ENCODE results near the gene SLC50A1. TPM values are rescaled to one million over a fixed set of nuclear protein-coding genes. Genes with fewer than 3 reads are reported as not detected.

The SLC50A1 gene
- total RNA-seq, 4 donors from 2014 or later = 5.7 to 33.9 (median 14.9) TPM

- Histone ChIP-seq H3K27ac (peak overlapping the region; percentile 84 to 99 (median 88)), H3K9me3 (no peaks in the 10 kb centered on the region), H3K4me1 (peaks cover 0 to 85% (median 22%) of the 10 kb centered on the region in 4 donors), H3K4me3 (peak overlapping the region; percentile 62 to 74 (median 64)), H3K27me3 (no peaks in the 10 kb centered on the region), H3K36me3 (peaks cover 0 to 30% (median 0%) of the 10 kb centered on the region in 3 donors)
- TF ChIP-seq CTCF (IDR thresholded peaks at IDR 0.05) = no peak
- TF ChIP-seq EP300 (IDR thresholded peaks at IDR 0.05) = peak in 1 of 2 donors; percentile 27
- no peak for TF ChIP-seq POLR2A (IDR thresholded peaks at IDR 0.05)
- WGBS, 2 donors = 11 to 18% methylated on average over 14 of the region's 14 CpGs
- DNase-seq (ENCODE audit: low spot score in 2 of 2) = no peak
Observed at GRCh38 chr1:155128755-155129473, 6.7 kb upstream of the SLC50A1 start.

GRCh38 chr1:155130272-155131006 lies 5.2 kb upstream of the SLC50A1 start:
- Histone ChIP-seq H3K27ac (peak overlapping the region; percentile 84 to 99 (median 88)), H3K36me3 (peaks cover 0 to 37% (median 0%) of the 10 kb centered on the region in 3 donors), H3K9me3 (no peaks in the 10 kb centered on the region), H3K27me3 (no peaks in the 10 kb centered on the region), H3K4me3 (peak overlapping the region; percentile 62 to 74 (median 64)), H3K4me1 (peaks cover 4 to 93% (median 32%) of the 10 kb centered on the region in 4 donors)
- WGBS, 2 donors = 19 to 20% methylated on average over 6 of the region's 6 CpGs
- TF ChIP-seq EP300 (IDR thresholded peaks at IDR 0.05) (no peak), POLR2A (IDR thresholded peaks at IDR 0.05) (no peak), CTCF (IDR thresholded peaks at IDR 0.05) (no peak)
- DNase-seq (ENCODE audit: low spot score in 2 of 2) = no peak

- TF ChIP-seq EP300 (IDR thresholded peaks at IDR 0.05) (no peak), CTCF (IDR thresholded peaks at IDR 0.05) (no peak), POLR2A (IDR thresholded peaks at IDR 0.05) (no peak)
- DNase-seq (ENCODE audit: low spot score in 2 of 2) = no peak
- H3K27me3 ChIP-seq = no peaks in the 10 kb centered on the region
- 80 to 87% methylated on average over 6 to 8 of the region's 8 CpGs for WGBS, 2 donors
- H3K36me3 ChIP-seq = peaks cover 0 to 37% (median 0%) of the 10 kb centered on the region in 3 donors
- H3K4me1 ChIP-seq = peaks cover 4 to 86% (median 25%) of the 10 kb centered on the region in 4 donors
- H3K4me3 ChIP-seq = no peak overlapping the region
- peak overlapping the region in 3 of 4 donors; percentile 86 to 99 (median 90) for H3K27ac ChIP-seq
- H3K9me3 ChIP-seq = no peaks in the 10 kb centered on the region
Observed at GRCh38 chr1:155131285-155131684, 4.4 kb upstream of the SLC50A1 start.

- no peak for TF ChIP-seq EP300 (IDR thresholded peaks at IDR 0.05)
- TF ChIP-seq CTCF (IDR thresholded peaks at IDR 0.05) = no peak
- no peak for TF ChIP-seq POLR2A (IDR thresholded peaks at IDR 0.05)
- no peak overlapping the region for H3K4me3 ChIP-seq
- no peak for DNase-seq (ENCODE audit: low spot score in 2 of 2)
- H3K27me3 ChIP-seq = no peaks in the 10 kb centered on the region
- peaks cover 0 to 37% (median 0%) of the 10 kb centered on the region in 3 donors for H3K36me3 ChIP-seq
- H3K4me1 ChIP-seq = peaks cover 4 to 86% (median 21%) of the 10 kb centered on the region in 4 donors
- peak overlapping the region in 2 of 4 donors; percentile 86 to 99 for H3K27ac ChIP-seq
- 55 to 61% methylated on average over 2 of the region's 2 CpGs for WGBS, 2 donors
- no peaks in the 10 kb centered on the region for H3K9me3 ChIP-seq
Observed at GRCh38 chr1:155131856-155132255, 3.8 kb upstream of the SLC50A1 start.

Measured in tibial nerve (tissue), 4 donors.